GM23248 (cell line): ENCODE data around the gene POLA1. TPM values are rescaled to one million over a fixed set of nuclear protein-coding genes. Genes with fewer than 3 reads are reported as not detected.

ENCODE experiments used
- DNase-seq: peaks from one replicate; pipeline ENCODE4 v3.0.0-alpha.2; 2015
- H2AFZ ChIP-seq: fragments of 200-600 bp; sonication (generic); 2 replicates; pipeline ENCODE4 v1.6.1; 2016; ENCODE audit warnings: antibody characterized with exemption
- H3F3A ChIP-seq: fragments of 200-600 bp; sonication (generic); 2 replicates; pipeline ENCODE4 v1.6.1; 2016; ENCODE audit warnings: mild to moderate bottlenecking, antibody characterized with exemption, mixed run types; ENCODE audit not compliant: insufficient read depth
- H3K27ac ChIP-seq: fragments of 200-600 bp; sonication (generic); 2 replicates; pipeline ENCODE4 v1.5.1; 2016; ENCODE audit warnings: mild to moderate bottlenecking
- H3K27me3 ChIP-seq: fragments of 200-600 bp; sonication (generic); replicated peaks from 2 replicates; pipeline ENCODE4 v1.6.1; 2016; ENCODE audit warnings: mild to moderate bottlenecking; ENCODE audit not compliant: insufficient read depth
- H3K36me3 ChIP-seq: fragments of 200-600 bp; sonication (generic); 2 replicates; pipeline ENCODE4 v1.6.1; 2016; ENCODE audit warnings: low read depth, mild to moderate bottlenecking
- H3K4me1 ChIP-seq: fragments of 200-600 bp; sonication (generic); 2 replicates; pipeline ENCODE4 v1.6.1; 2016; ENCODE audit warnings: mild to moderate bottlenecking; ENCODE audit not compliant: insufficient read depth
- H3K4me2 ChIP-seq: fragments of 200-600 bp; sonication (generic); one replicate; pipeline ENCODE4 v1.6.1; 2016; ENCODE audit warnings: mild to moderate bottlenecking; ENCODE audit not compliant: unreplicated experiment
- H3K4me3 ChIP-seq: fragments of 200-600 bp; sonication (generic); 2 replicates; pipeline ENCODE4 v1.5.1; 2016; ENCODE audit warnings: mild to moderate bottlenecking
- H3K79me2 ChIP-seq: fragments of 200-600 bp; sonication (generic); 2 replicates; pipeline ENCODE4 v1.6.1; 2016; ENCODE audit warnings: mild to moderate bottlenecking; ENCODE audit not compliant: insufficient read depth
- H3K9ac ChIP-seq: fragments of 200-600 bp; sonication (generic); 2 replicates; pipeline ENCODE4 v1.6.1; 2016; ENCODE audit warnings: mild to moderate bottlenecking
- H3K9me2 ChIP-seq: fragments of 200-600 bp; sonication (generic); 2 replicates; pipeline ENCODE4 v1.6.1; 2016; ENCODE audit warnings: mixed run types, mild to moderate bottlenecking, moderate library complexity; ENCODE audit not compliant: insufficient read depth
- H3K9me3 ChIP-seq: fragments of 200-600 bp; sonication (generic); one replicate; pipeline ENCODE4 v1.6.1; 2017; ENCODE audit warnings: low read depth
- H4K20me1 ChIP-seq: fragments of 200-600 bp; sonication (generic); 2 replicates; pipeline ENCODE4 v1.6.0; 2016; ENCODE audit not compliant: insufficient read depth
- EZH2 ChIP-seq: fragments of 200-600 bp; sonication (generic); IDR thresholded peaks from 2 replicates; pipeline ENCODE4 v1.6.1; 2018; ENCODE audit warnings: antibody characterized with exemption, mild to moderate bottlenecking; ENCODE audit not compliant: insufficient read depth, poor library complexity, severe bottlenecking
- EZH2phosphoT487 ChIP-seq: fragments of 200-600 bp; sonication (generic); IDR thresholded peaks from 2 replicates; pipeline ENCODE4 v1.6.1; 2018; ENCODE audit warnings: antibody characterized with exemption, moderate library complexity, mild to moderate bottlenecking, low read depth; ENCODE audit not compliant: insufficient read depth
- WGBS, 2 experiments: methylation state at CpG; one replicate each; pipeline ENCODE4 v1.1.6; 2015 to 2017; ENCODE audit warnings: low lambda C conversion rate in 2 of 2, low coverage in 1 of 2; ENCODE audit errors: missing lambda C conversion rate in 2 of 2; 5-methylcytosine and 5-hydroxymethylcytosine counted together
- in situ Hi-C: fragments of 300-500 bp; cut with MboI; formaldehyde crosslinking; loops from 2 replicates; pipeline ENCODE4 v1.15.0; 2020
- polyA plus RNA-seq: library from polyadenylated mRNA; unstranded; fragments of >200 nt; fragmentation: Nextera tagmentation; extraction: Ambion mirVana; gene quantifications from 2 replicates; pipeline ENCODE4 v1.2.1, GENCODE V29; 2016
- total RNA-seq: library from RNA; depleted of rRNA; stranded (reverse); fragments of >200 nt; shearing (Covaris generic); gene quantifications from 2 replicates; pipeline ENCODE4 v1.2.3, GENCODE V29; 2014

Gene POLA1
- total and polyA plus RNA-seq, 2 experiments from 2014 or later = 4.1 to 6.7 TPM

DNA sequence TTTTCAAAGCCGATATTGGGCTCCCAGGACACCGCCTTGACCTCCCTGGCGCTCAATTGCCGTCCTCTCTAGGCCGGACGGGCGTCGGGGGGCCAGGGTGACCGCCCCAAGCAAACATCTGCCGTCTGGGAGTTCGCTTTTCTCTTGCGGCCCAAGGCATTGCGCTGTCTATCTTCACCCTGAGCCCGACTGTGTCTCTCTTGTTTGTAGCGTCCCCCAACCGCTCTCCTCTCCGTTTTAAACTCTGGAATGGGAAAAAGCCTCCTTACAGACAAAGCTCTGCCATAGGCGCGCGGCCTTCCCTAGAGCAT is 322.6 kb downstream of the POLA1 start:
- Histone ChIP-seq H2AFZ (no peak overlapping the region), H3K36me3 (no peaks in the 10 kb centered on the region), H3F3A (no peaks in the 10 kb centered on the region), H3K9me3 (no peaks in the 10 kb centered on the region), H3K4me2 (no peak overlapping the region), H3K27me3 (peaks cover 61% of the 10 kb centered on the region), H3K79me2 (no peaks in the 10 kb centered on the region), H4K20me1 (no peaks in the 10 kb centered on the region), H3K4me1 (no peaks in the 10 kb centered on the region), H3K4me3 (no peak overlapping the region), H3K9ac (no peak overlapping the region), H3K9me2 (no peaks in the 10 kb centered on the region), H3K27ac (no peak overlapping the region)
- DNase-seq = no peak
- WGBS, 2 experiments = 16 to 25% methylated on average over 17 to 19 of the region's 20 CpGs
- in situ Hi-C loops = no loop called here
- TF ChIP-seq EZH2phosphoT487 (no peak), EZH2 (no peak)

DNA sequence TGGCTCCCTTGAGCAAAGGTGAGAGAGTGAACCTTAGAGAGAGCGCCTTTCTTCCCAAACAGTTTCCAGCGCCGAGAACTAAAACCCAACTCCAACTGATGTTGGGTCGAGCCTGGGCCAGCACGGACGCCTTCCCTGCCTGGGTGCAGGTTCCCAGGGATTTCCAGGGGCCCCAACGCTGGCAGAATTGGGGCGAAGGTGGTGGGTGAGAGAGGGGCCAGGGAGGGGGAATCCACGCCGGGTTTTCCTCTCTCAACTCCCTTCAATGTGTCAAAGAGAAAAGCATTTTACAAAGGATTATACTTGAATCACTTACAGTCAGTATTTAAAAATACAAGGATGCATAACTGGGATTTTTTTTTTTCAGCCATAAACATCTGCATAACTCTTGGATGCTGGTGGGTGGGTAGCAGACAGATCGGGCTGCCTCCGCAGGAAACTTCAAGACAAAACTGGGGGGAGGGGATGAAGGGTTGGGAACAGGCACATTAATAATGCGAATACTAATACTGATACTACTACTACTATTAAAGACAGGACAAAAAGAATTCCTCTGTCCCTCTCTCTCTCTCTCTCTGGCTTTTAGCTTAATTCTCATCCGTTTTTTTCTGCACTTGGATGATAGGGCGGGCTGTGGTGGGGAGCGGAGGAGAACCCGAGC is 323.4 kb downstream of the POLA1 start:
- Histone ChIP-seq H3K9me3 (no peaks in the 10 kb centered on the region), H3K4me1 (no peaks in the 10 kb centered on the region), H4K20me1 (no peaks in the 10 kb centered on the region), H3K9me2 (no peaks in the 10 kb centered on the region), H3K27ac (no peak overlapping the region), H3K4me3 (no peak overlapping the region), H3K9ac (no peak overlapping the region), H3K4me2 (no peak overlapping the region), H3F3A (no peaks in the 10 kb centered on the region), H2AFZ (no peak overlapping the region), H3K36me3 (no peaks in the 10 kb centered on the region), H3K27me3 (peaks cover 54% of the 10 kb centered on the region), H3K79me2 (no peaks in the 10 kb centered on the region)
- in situ Hi-C loops = no loop called here
- DNase-seq = no peak
- no peak for TF ChIP-seq EZH2phosphoT487
- peak; percentile 38 for TF ChIP-seq EZH2
- 14 to 21% methylated on average over 12 to 17 of the region's 17 CpGs for WGBS, 2 experiments

DNA sequence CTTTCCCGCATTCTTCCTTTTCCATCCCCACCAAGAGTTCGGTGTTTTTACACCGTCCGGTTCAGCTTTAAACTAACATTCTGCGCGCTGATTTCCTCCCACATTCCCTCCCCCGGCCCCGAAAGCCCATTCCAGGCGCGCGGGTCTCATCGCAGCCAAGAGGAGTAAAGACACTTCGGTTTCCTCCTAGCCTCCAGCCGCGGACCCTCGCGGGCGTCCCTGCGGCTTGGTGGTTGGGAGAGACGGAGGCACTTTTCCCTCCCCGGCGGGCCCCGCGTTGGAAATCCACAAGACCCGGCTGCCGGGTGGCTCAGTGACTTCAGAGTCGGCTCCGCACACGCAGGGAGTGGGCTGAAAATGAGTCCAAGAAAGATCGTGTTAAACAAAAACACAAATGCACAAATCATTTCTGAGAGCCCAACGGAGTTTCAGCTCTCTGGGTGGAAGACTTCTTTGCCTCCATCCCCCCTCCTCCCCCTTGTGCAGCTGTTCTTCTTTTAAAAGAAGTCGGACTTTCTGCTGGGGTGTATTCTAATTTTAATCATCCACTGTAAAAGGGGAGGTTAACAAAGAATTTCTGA is 324.0 kb downstream of the POLA1 start:
- no peak overlapping the region for H3K9ac ChIP-seq
- H3K4me1 ChIP-seq = no peaks in the 10 kb centered on the region
- H3K4me2 ChIP-seq = no peak overlapping the region
- peak; percentile 59; the same call in 1 of the 2 replicates for TF ChIP-seq EZH2phosphoT487
- peak; percentile 30 for TF ChIP-seq EZH2
- H3K36me3 ChIP-seq = no peaks in the 10 kb centered on the region
- no peak overlapping the region for H3K4me3 ChIP-seq
- WGBS, 2 experiments = 3 to 9% methylated on average over 11 to 25 of the region's 32 CpGs
- H2AFZ ChIP-seq = no peak overlapping the region
- H3K79me2 ChIP-seq = no peaks in the 10 kb centered on the region
- no peaks in the 10 kb centered on the region for H3K9me3 ChIP-seq
- no peak for DNase-seq
- H3K9me2 ChIP-seq = no peaks in the 10 kb centered on the region
- H4K20me1 ChIP-seq = no peaks in the 10 kb centered on the region
- no peaks in the 10 kb centered on the region for H3F3A ChIP-seq
- in situ Hi-C loops = no loop called here
- no peak overlapping the region for H3K27ac ChIP-seq
- peaks cover 50% of the 10 kb centered on the region for H3K27me3 ChIP-seq

DNA sequence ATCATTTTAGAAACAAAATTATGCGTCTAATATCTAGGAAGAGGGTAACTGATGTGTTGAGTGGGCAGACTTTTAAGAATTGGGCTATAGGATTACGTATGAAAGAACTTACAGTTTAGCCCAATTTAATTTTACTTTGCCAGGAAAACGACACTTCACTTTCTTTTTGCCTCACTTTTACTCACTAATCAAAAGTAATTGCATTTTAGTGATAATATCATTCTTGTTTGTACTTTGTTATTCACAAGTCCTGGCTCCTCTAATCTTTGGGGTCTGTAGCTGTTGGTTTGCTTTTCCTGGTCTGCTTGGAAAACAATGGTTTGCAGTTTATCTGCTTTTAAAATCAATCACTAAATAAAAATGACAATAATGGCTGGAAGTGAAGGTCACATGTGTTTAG is 325.0 kb downstream of the POLA1 start:
- Histone ChIP-seq H3K27ac (no peak overlapping the region), H3F3A (no peaks in the 10 kb centered on the region), H3K4me2 (no peak overlapping the region), H3K79me2 (no peaks in the 10 kb centered on the region), H3K36me3 (no peaks in the 10 kb centered on the region), H3K9me2 (no peaks in the 10 kb centered on the region), H2AFZ (no peak overlapping the region), H3K4me1 (no peaks in the 10 kb centered on the region), H3K4me3 (no peak overlapping the region), H3K9me3 (no peaks in the 10 kb centered on the region), H3K27me3 (peaks cover 58% of the 10 kb centered on the region), H3K9ac (no peak overlapping the region), H4K20me1 (no peaks in the 10 kb centered on the region)
- TF ChIP-seq EZH2phosphoT487 = no peak
- no peak for TF ChIP-seq EZH2
- DNase-seq = no peak
- in situ Hi-C loops = no loop called here
- 32 to 41% methylated on average over 3 of the region's 3 CpGs for WGBS, 2 experiments
